Uterus (tissue), 2 donors: ENCODE data around the gene SLC6A4.

Source experiments
- POLR2A ChIP-seq, 2 donors: fragments of 450-650 bp; IDR thresholded peaks; one replicate each; pipeline ENCODE4 v1.6.1; 2016; ENCODE audit warnings: antibody characterized with exemption in 2 of 2, mild to moderate bottlenecking in 1 of 2, moderate library complexity in 1 of 2
- TF ChIP-seq, protein P1 (sequence below), 4 experiments: fragments of 200-600 bp in 2 of 4; fragments of 450-650 bp in 2 of 4; sonication (generic) in 2 of 4; IDR thresholded peaks; one replicate each; pipeline ENCODE4 v1.5.1; 2016 to 2019; ENCODE audit warnings: antibody characterized with exemption in 4 of 4, mild to moderate bottlenecking in 2 of 4, moderate library complexity in 1 of 4

GRCh38 chr17:30275911-30276310 lies 40.4 kb upstream of the SLC6A4 start:
- no peak for TF ChIP-seq POLR2A (IDR thresholded peaks at IDR 0.05)
- TF ChIP-seq, protein P1, sequence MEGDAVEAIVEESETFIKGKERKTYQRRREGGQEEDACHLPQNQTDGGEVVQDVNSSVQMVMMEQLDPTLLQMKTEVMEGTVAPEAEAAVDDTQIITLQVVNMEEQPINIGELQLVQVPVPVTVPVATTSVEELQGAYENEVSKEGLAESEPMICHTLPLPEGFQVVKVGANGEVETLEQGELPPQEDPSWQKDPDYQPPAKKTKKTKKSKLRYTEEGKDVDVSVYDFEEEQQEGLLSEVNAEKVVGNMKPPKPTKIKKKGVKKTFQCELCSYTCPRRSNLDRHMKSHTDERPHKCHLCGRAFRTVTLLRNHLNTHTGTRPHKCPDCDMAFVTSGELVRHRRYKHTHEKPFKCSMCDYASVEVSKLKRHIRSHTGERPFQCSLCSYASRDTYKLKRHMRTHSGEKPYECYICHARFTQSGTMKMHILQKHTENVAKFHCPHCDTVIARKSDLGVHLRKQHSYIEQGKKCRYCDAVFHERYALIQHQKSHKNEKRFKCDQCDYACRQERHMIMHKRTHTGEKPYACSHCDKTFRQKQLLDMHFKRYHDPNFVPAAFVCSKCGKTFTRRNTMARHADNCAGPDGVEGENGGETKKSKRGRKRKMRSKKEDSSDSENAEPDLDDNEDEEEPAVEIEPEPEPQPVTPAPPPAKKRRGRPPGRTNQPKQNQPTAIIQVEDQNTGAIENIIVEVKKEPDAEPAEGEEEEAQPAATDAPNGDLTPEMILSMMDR (IDR thresholded peaks at IDR 0.05) = no peak
